H1 (cell line): ENCODE results near the gene PYGB. TPM values are rescaled to one million over a fixed set of nuclear protein-coding genes. Genes with fewer than 3 reads are reported as not detected.
A peak's percentile ranks its signal among the peaks of the same experiment; 100 is the strongest.

Experiments used
- CTCF ChIA-PET: fragments of 300-600 bp; sonication (Branson Sonifier 250); formaldehyde crosslinking; loops from one replicate; lab custom pipeline; 2021; ENCODE audit not compliant: partially characterized antibody; lab: Charles Lee
- POLR2A ChIA-PET: fragments of 300-600 bp; sonication (Branson Sonifier 250); formaldehyde crosslinking; loops from one replicate; lab custom pipeline; 2021; ENCODE audit warnings: inconsistent platforms; ENCODE audit not compliant: partially characterized antibody; lab: Charles Lee
- DNase-seq, 2 experiments: peaks; one replicate each; pipeline versions ENCODE4 v3.0.0 to v3.0.0-alpha.2; 2010 to 2022; ENCODE audit warnings: low spot score in 2 of 2, low read depth in 1 of 2, mixed read lengths in 1 of 2
- FAIRE-seq: peaks from 2 replicates; lab custom pipeline; 2011; peaks lifted over from hg19 to GRCh38; lab: Jason Lieb, UNC
- H2AFZ ChIP-seq: 2 replicates; pipeline ENCODE4 v1.8.1; 2012; ENCODE audit warnings: low read length, inconsistent platforms
- H2AK5ac ChIP-seq: 2 replicates; pipeline ENCODE4 v1.6.1; 2013; ENCODE audit warnings: low read depth, low read length
- H2BK120ac ChIP-seq: replicated peaks from 2 replicates; pipeline ENCODE3; 2013; ENCODE audit warnings: low read depth, low read length, inconsistent platforms
- H2BK12ac ChIP-seq: 2 replicates; pipeline ENCODE4 v1.6.1; 2013; ENCODE audit warnings: low read depth, low read length
- H2BK15ac ChIP-seq: 2 replicates; pipeline ENCODE4 v1.6.1; 2013; ENCODE audit warnings: low read length
- H2BK20ac ChIP-seq: 2 replicates; pipeline ENCODE4 v1.6.1; 2013; ENCODE audit warnings: low read length
- H2BK5ac ChIP-seq: 2 replicates; pipeline ENCODE4 v1.6.1; 2013; ENCODE audit warnings: low read depth, low read length
- H3K14ac ChIP-seq: 2 replicates; pipeline ENCODE4 v1.6.1; 2013; ENCODE audit warnings: inconsistent platforms; ENCODE audit not compliant: insufficient read length
- H3K18ac ChIP-seq: 2 replicates; pipeline ENCODE4 v1.6.1; 2013; ENCODE audit warnings: low read length; ENCODE audit errors: extremely low read depth
- H3K23ac ChIP-seq: 2 replicates; pipeline ENCODE4 v1.6.1; 2013; ENCODE audit warnings: inconsistent platforms; ENCODE audit not compliant: insufficient read length
- H3K23me2 ChIP-seq: 2 replicates; pipeline ENCODE4 v1.6.1; 2013; ENCODE audit warnings: low read depth, low read length
- H3K27ac ChIP-seq: 2 replicates; pipeline ENCODE4 v1.6.1; 2011; ENCODE audit warnings: low read depth, low read length, inconsistent platforms
- H3K27me3 ChIP-seq, 4 experiments: replicated peaks in 1 of 4; 1 replicate in 1 of 4; 2 replicates in 3 of 4; pipeline versions ENCODE4 v1.6.1 to v1.8.1; 2011 to 2013; ENCODE audit warnings: low read length in 3 of 4, mild to moderate bottlenecking in 3 of 4, inconsistent platforms in 2 of 4, mixed read lengths in 2 of 4, moderate library complexity in 1 of 4; ENCODE audit not compliant: control insufficient read depth in 3 of 4, insufficient read depth in 3 of 4; ENCODE audit errors: extremely low read depth in 1 of 4
- H3K36me3 ChIP-seq, 4 experiments: 2 replicates each; pipeline versions ENCODE4 v1.6.1 to v1.8.1; 2011 to 2013; ENCODE audit warnings: mild to moderate bottlenecking in 4 of 4, low read length in 3 of 4, moderate library complexity in 2 of 4, control low read depth in 1 of 4, inconsistent platforms in 1 of 4; ENCODE audit not compliant: insufficient read depth in 4 of 4, control insufficient read depth in 2 of 4
- H3K4ac ChIP-seq: replicated peaks from 2 replicates; pipeline ENCODE3; 2013; ENCODE audit warnings: low read length, low read depth, mixed read lengths, inconsistent platforms; ENCODE audit not compliant: insufficient read length
- H3K4me1 ChIP-seq, 4 experiments: replicated peaks in 1 of 4; 1 replicate in 1 of 4; 2 replicates in 3 of 4; pipeline versions ENCODE4 v1.6.1 to v1.8.1; 2011 to 2013; ENCODE audit warnings: low read length in 3 of 4, inconsistent platforms in 2 of 4, mixed read lengths in 1 of 4; ENCODE audit not compliant: insufficient read depth in 4 of 4, control insufficient read depth in 3 of 4
- H3K4me2 ChIP-seq, 2 experiments: 2 replicates each; pipeline versions ENCODE4 v1.6.1 to v1.8.1; 2011 to 2013; ENCODE audit warnings: low read depth in 2 of 2, low read length in 2 of 2, control low read depth in 1 of 2, inconsistent platforms in 1 of 2, mild to moderate bottlenecking in 1 of 2; ENCODE audit not compliant: insufficient read depth in 1 of 2
- H3K4me3 ChIP-seq, 4 experiments: fragments of 200-600, 300-600 bp in 1 of 4; sonication (generic), shearing (Covaris generic), sonication (Bioruptor Twin) in 1 of 4; 2 replicates each; pipeline versions ENCODE4 v1.5.1 to v1.8.1; 2011 to 2016; ENCODE audit warnings: low read length in 4 of 4, low read depth in 3 of 4, control low read depth in 2 of 4, inconsistent platforms in 2 of 4, mild to moderate bottlenecking in 2 of 4, mixed read lengths in 1 of 4, moderate library complexity in 1 of 4; ENCODE audit not compliant: insufficient read depth in 2 of 4; ENCODE audit errors: extremely low read depth in 1 of 4
- H3K56ac ChIP-seq: replicated peaks from 2 replicates; pipeline ENCODE3; 2013; ENCODE audit warnings: low read depth, mild to moderate bottlenecking, mixed read lengths, low read length, inconsistent platforms; ENCODE audit not compliant: insufficient read length
- H3K79me1 ChIP-seq: 2 replicates; pipeline ENCODE4 v1.6.1; 2013; ENCODE audit warnings: low read depth, low read length, control low read depth
- H3K79me2 ChIP-seq, 2 experiments: 2 replicates each; pipeline versions ENCODE4 v1.6.1 to v1.8.1; 2012 to 2013; ENCODE audit warnings: low read length in 2 of 2, mild to moderate bottlenecking in 2 of 2, inconsistent platforms in 1 of 2; ENCODE audit not compliant: insufficient read depth in 2 of 2, control insufficient read depth in 1 of 2
- H3K9ac ChIP-seq, 4 experiments: replicated peaks in 1 of 4; 1 replicate in 1 of 4; 2 replicates in 3 of 4; pipeline versions ENCODE4 v1.6.1 to v1.8.1; 2011 to 2013; ENCODE audit warnings: low read depth in 3 of 4, low read length in 3 of 4, control low read depth in 2 of 4, mild to moderate bottlenecking in 2 of 4, moderate library complexity in 2 of 4, inconsistent platforms in 1 of 4; ENCODE audit errors: extremely low read depth in 1 of 4
- H3K9me3 ChIP-seq, 2 experiments: 2 replicates each; pipeline versions ENCODE4 v1.6.1 to v1.8.1; 2012 to 2013; ENCODE audit warnings: mild to moderate bottlenecking in 2 of 2, moderate library complexity in 2 of 2, control low read depth in 1 of 2, inconsistent platforms in 1 of 2, low read depth in 1 of 2, low read length in 1 of 2, mixed read lengths in 1 of 2; ENCODE audit not compliant: insufficient read depth in 2 of 2
- H4K20me1 ChIP-seq, 2 experiments: replicated peaks in 1 of 2; 2 replicates each; pipeline versions ENCODE3 to v1.8.1; 2011 to 2013; ENCODE audit warnings: inconsistent platforms in 2 of 2, low read length in 2 of 2, mild to moderate bottlenecking in 1 of 2; ENCODE audit not compliant: insufficient read depth in 2 of 2, control insufficient read depth in 1 of 2
- H4K5ac ChIP-seq: 2 replicates; pipeline ENCODE4 v1.6.1; 2013; ENCODE audit warnings: low read length, low read depth, mixed read lengths, inconsistent platforms; ENCODE audit not compliant: insufficient read length
- H4K8ac ChIP-seq: 2 replicates; pipeline ENCODE4 v1.8.0; 2013; ENCODE audit warnings: mild to moderate bottlenecking, moderate library complexity, low read length, inconsistent platforms; ENCODE audit not compliant: insufficient read depth; ENCODE audit errors: extremely low read depth
- H4K91ac ChIP-seq: replicated peaks from 2 replicates; pipeline ENCODE3; 2013; ENCODE audit warnings: low read length, mixed read lengths, inconsistent platforms; ENCODE audit not compliant: insufficient read length
- MAFK ChIP-seq: IDR thresholded peaks from 2 replicates; pipeline ENCODE4 v1.6.1; 2012; ENCODE audit warnings: low read depth, mild to moderate bottlenecking, improper control_type of control experiment, low read length
- NRF1 ChIP-seq: IDR thresholded peaks from 2 replicates; pipeline ENCODE4 v1.6.1; 2011; ENCODE audit warnings: mild to moderate bottlenecking, low read depth, low read length, improper control_type of control experiment
- RAD21 ChIP-seq, 2 experiments: IDR thresholded peaks in 1 of 2; conservative IDR thresholded peaks in 1 of 2; 2 replicates each; pipeline ENCODE4 v1.6.1; 2011; ENCODE audit warnings: low read depth in 2 of 2, low read length in 2 of 2, improper control_type of control experiment in 1 of 2, inconsistent platforms in 1 of 2, mild to moderate bottlenecking in 1 of 2, moderate library complexity in 1 of 2
- WGBS, 2 experiments: shearing (Covaris generic) in 1 of 2; methylation state at CpG; one replicate each; pipeline versions ENCODE4 v1.1.6 to v1.1.7; 2013 to 2015; ENCODE audit warnings: low lambda C conversion rate in 2 of 2, mixed read lengths in 2 of 2, inconsistent platforms in 1 of 2, low coverage in 1 of 2, missing lambda C conversion rate in 1 of 2; ENCODE audit not compliant: insufficient replicate concordance in 2 of 2, insufficient coverage in 1 of 2, insufficient read length in 1 of 2; ENCODE audit errors: extremely low coverage in 1 of 2, missing lambda C conversion rate in 1 of 2; 5-methylcytosine and 5-hydroxymethylcytosine counted together
- polyA plus RNA-seq, 7 experiments: library from polyadenylated mRNA; depleted of rRNA in 3 of 7; stranded (reverse) in 5 of 7; unstranded in 2 of 7; fragments of >200 nt in 5 of 7; fragments of 200-250 nt in 2 of 7; gene quantifications; 1 replicate in 5 of 7; 2 replicates in 1 of 7; 4 replicates in 1 of 7; pipeline versions ENCODE4 v1.2.1 to v1.2.3, GENCODE V29; 2011 to 2013; ENCODE audit warnings: missing spikeins in 2 of 7, mixed read lengths in 2 of 7
- total RNA-seq: library from RNA; stranded (reverse); fragmentation: NEBNext Ultra II Directional; extraction: Animal tissue kit (Norgen Biotek cat#: 25700); gene quantifications from 2 replicates; pipeline ENCODE4 v1.2.1, GENCODE V29; 2021

The PYGB gene
- total and polyA plus RNA-seq, 2 of the 8 experiments (the other 6 are each of a cell fraction or from before 2014, with no cell fraction given): 26.6 to 56.0 TPM

DNA sequence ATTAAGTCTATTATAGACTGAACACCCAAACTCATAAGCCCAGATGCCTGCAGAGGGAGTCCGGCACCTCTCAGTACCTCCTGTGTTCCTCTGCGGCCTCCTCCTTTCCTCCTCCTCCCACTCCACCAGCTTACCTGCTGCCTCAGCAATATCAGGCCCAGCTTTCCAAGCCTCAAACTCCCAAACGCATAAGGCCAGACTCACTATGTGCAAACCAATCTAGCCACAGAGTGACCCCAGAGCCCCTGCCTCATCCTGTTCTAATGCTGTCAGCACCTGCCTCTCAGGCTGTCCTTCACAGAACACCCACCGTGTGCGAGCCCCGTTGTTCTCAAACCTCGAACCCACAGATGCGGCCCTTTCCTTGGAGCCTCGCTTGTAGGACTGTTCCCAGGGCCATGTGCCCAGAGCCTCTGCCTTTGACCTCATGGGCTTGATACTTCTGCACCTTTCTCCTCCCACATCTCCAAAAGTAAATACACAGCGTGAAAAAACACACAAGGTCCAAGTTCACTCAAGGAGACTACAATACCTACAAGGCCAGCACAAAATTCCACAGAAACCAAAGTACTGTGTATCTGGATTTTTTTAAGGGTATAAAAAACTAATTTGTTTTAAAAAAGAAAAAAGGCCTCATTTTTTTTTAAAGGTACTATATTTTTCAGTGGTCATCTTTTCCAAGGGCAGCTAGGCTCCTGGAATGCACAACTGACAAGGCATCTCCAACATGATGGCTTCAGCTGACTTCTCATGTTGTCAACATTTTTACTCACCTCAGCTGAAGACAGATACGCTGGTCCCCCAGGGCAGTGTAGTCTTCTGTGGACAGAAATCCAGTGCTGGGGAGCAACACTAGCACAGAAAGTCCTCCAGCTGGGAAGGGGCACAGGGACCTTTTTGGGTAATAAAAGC is 90.5 kb downstream of the PYGB start:
- CTCF ChIA-PET: interaction anchor here (0.7 to 3.9 kb wide), 11 partner anchors 7 to 73 kb away, joined by 3 to 36 read pairs (median 4); partner anchors contain the start of gene GINS1
- Histone ChIP-seq H4K91ac (no peak overlapping the region), H3K4ac (no peak overlapping the region), H2BK120ac (no peak overlapping the region), H3K79me1 (peaks cover 13% of the 10 kb centered on the region), H2BK15ac (no peak overlapping the region), H3K27ac (no peak overlapping the region; the same call in 1 of the 2 replicates), H3K56ac (no peak overlapping the region), H3K18ac (peak overlapping the region; percentile 29; the same call in 1 of the 2 replicates), H3K23me2 (no peaks in the 10 kb centered on the region), H3K36me3 (no peaks in the 10 kb centered on the region), H3K4me3 (no peak overlapping the region), H3K27me3 (no peaks in the 10 kb centered on the region), H3K79me2 (peaks cover 0 to 55% of the 10 kb centered on the region in 2 experiments; a peak in 2 of 4 replicates), H2AK5ac (no peak overlapping the region), H2BK12ac (no peak overlapping the region), H3K9me3 (no peaks in the 10 kb centered on the region), H3K9ac (no peak overlapping the region), H2BK20ac (no peak overlapping the region), H2BK5ac (no peak overlapping the region), H4K20me1 (peaks cover 5 to 13% of the 10 kb centered on the region in 2 experiments), H3K4me2 (no peak overlapping the region), H4K5ac (no peak overlapping the region), H3K23ac (no peak overlapping the region), H4K8ac (no peak overlapping the region), H3K14ac (no peak overlapping the region), H2AFZ (no peak overlapping the region), H3K4me1 (peaks cover 0 to 9% (median 4%) of the 10 kb centered on the region in 4 experiments; a peak in 4 of 7 replicates)
- WGBS, 2 experiments: 89% methylated on average over 11 of the region's 11 CpGs; no CpG with 5 or more reads in 1 of the 2 experiments
- DNase-seq: peak in 1 of 2 experiments; percentile 43
- POLR2A ChIA-PET: interaction anchor here (1.0 to 1.3 kb wide), 2 partner anchors 60 to 70 kb away, joined by 3 to 4 read pairs; no protein-coding TSS in a partner anchor
- TF ChIP-seq RAD21 (IDR thresholded peaks at IDR 0.05 in 1 of 2, conservative IDR thresholded peaks at IDR 0.05 in 1 of 2; ENCODE audit: low read depth in 2 of 2, low read length in 2 of 2) (peak in 1 of 2 experiments; percentile 7; a peak in 2 of 4 replicates), MAFK (peak; percentile 12; the same call in 1 of the 2 replicates), NRF1 (no peak)
- no peak for FAIRE-seq
